Activated T-helper 2 cell treated with anti-CD3 and anti-CD28 coated beads, Interferon-gamma antibody, Interleukin-2, Interleukin-4, amounts not matched to agents 10 μg/mL and 5 μg/mL and 100 μg/mL, durations not matched to agents 14 hours and 24 hours and 36 hours (primary cell): Measurements from ENCODE around the gene CAMK2N1. TPM values are rescaled to one million over a fixed set of nuclear protein-coding genes. Genes with fewer than 3 reads are reported as not detected.
"Not testable (repeated sequence)": the region's sequence is repeated elsewhere in the genome, so short reads cannot be mapped to it uniquely, and the experiment has no call there.

Source experiments
- DNase-seq: peaks from one replicate; pipeline ENCODE4 v3.0.0; 2021; ENCODE audit warnings: low spot score
- H3K27ac Mint-ChIP-seq: one replicate; pipeline ENCODE4 v1.8.0; 2021; ENCODE audit warnings: mixed read lengths
- H3K27me3 Mint-ChIP-seq: one replicate; pipeline ENCODE4 v1.8.0; 2021; ENCODE audit warnings: low read depth, mixed read lengths
- H3K36me3 Mint-ChIP-seq: one replicate; pipeline ENCODE4 v1.8.0; 2021; ENCODE audit warnings: low read depth, mixed read lengths
- H3K4me1 Mint-ChIP-seq: one replicate; pipeline ENCODE4 v1.8.0; 2021; ENCODE audit warnings: low read depth, mixed read lengths
- H3K4me3 Mint-ChIP-seq: one replicate; pipeline ENCODE4 v1.8.0; 2021; ENCODE audit warnings: low read depth, mild to moderate bottlenecking, moderate library complexity, mixed read lengths
- H3K9me3 Mint-ChIP-seq: one replicate; pipeline ENCODE4 v1.8.0; 2021; ENCODE audit warnings: mixed read lengths
- intact Hi-C: fragments of 100-400 bp; cut with micrococcal nuclease; formaldehyde crosslinking; loops from one replicate; pipeline ENCODE4 v1.15.1; 2023
- total RNA-seq: library from RNA; stranded (reverse); gene quantifications from 2 replicates; pipeline ENCODE4 v1.2.3, GENCODE V29; 2022

Gene CAMK2N1
- total RNA-seq, 1 donor from 2014 or later = 2.2 TPM

GRCh38 chr1:20507564-20508410, 21.8 kb upstream of the CAMK2N1 start, which contains the start of gene MUL1:
Gene MUL1, minus strand, starts transcription at chr1:20508151. Its CDS starts 127 bp downstream, at chr1:20508024.
- Mint-ChIP-seq H3K4me1 (peaks cover 4% of the 10 kb centered on the region), H3K36me3 (no peaks in the 10 kb centered on the region), H3K9me3 (no peaks in the 10 kb centered on the region), H3K27me3 (peaks cover 3% of the 10 kb centered on the region), H3K4me3 (peak within 1 kb of the TSS; percentile 82), H3K27ac (peak within 1 kb of the TSS; percentile 80)
- peak; percentile 90 for DNase-seq
- intact Hi-C loops = loop anchor here (2.0 to 5.0 kb wide), 3 partner anchors 13 to 130 kb away; partner anchors contain the start of gene PINK1

GRCh38 chr1:20507248-20507563, 21.2 kb upstream of the CAMK2N1 start:
- peak overlapping the region; percentile 82 for H3K4me3 Mint-ChIP-seq
- intact Hi-C loops = loop anchor here (5.0 kb wide), 2 partner anchors 125 to 130 kb away; partner anchors contain the start of gene PINK1
- H3K4me1 Mint-ChIP-seq = peaks cover 4% of the 10 kb centered on the region
- no peaks in the 10 kb centered on the region for H3K9me3 Mint-ChIP-seq
- peak overlapping the region; percentile 80 for H3K27ac Mint-ChIP-seq
- no peak for DNase-seq
- H3K27me3 Mint-ChIP-seq = peaks cover 3% of the 10 kb centered on the region
- peaks cover 2% of the 10 kb centered on the region for H3K36me3 Mint-ChIP-seq

GRCh38 chr1:20505488-20505887, 19.5 kb upstream of the CAMK2N1 start:
- DNase-seq = no peak
- peak overlapping the region; percentile 33 for H3K4me3 Mint-ChIP-seq

GRCh38 chr1:20500716-20501115, 14.7 kb upstream of the CAMK2N1 start:
- Mint-ChIP-seq H3K27me3 (no peaks in the 10 kb centered on the region), H3K4me1 (peaks cover 10% of the 10 kb centered on the region), H3K9me3 (no peaks in the 10 kb centered on the region), H3K4me3 (no peak overlapping the region), H3K36me3 (peaks cover 24% of the 10 kb centered on the region), H3K27ac (no peak overlapping the region)
- intact Hi-C loops = no loop called here
- no peak for DNase-seq

More at GRCh38 chr1:20505488-20505887, 19.5 kb upstream of the CAMK2N1 start:
- peaks cover 10% of the 10 kb centered on the region for H3K36me3 Mint-ChIP-seq
- no peaks in the 10 kb centered on the region for H3K9me3 Mint-ChIP-seq
- peaks cover 4% of the 10 kb centered on the region for H3K4me1 Mint-ChIP-seq
- no peak overlapping the region for H3K27ac Mint-ChIP-seq
- intact Hi-C loops = loop anchor here (5.0 kb wide), 2 partner anchors 127 to 128 kb away; partner anchors contain the start of gene PINK1
- no peaks in the 10 kb centered on the region for H3K27me3 Mint-ChIP-seq

GRCh38 chr1:20499718-20500117, 13.7 kb upstream of the CAMK2N1 start:
- no peak for DNase-seq
- peaks cover 10% of the 10 kb centered on the region for H3K4me1 Mint-ChIP-seq
- no peak overlapping the region for H3K27ac Mint-ChIP-seq
- H3K4me3 Mint-ChIP-seq = no peak overlapping the region
- peaks cover 24% of the 10 kb centered on the region for H3K36me3 Mint-ChIP-seq
- H3K27me3 Mint-ChIP-seq = no peaks in the 10 kb centered on the region
- no peaks in the 10 kb centered on the region for H3K9me3 Mint-ChIP-seq
- intact Hi-C loops = no loop called here

- Mint-ChIP-seq H3K9me3 (no peaks in the 10 kb centered on the region), H3K27me3 (no peaks in the 10 kb centered on the region), H3K4me1 (peaks cover 7% of the 10 kb centered on the region), H3K36me3 (peaks cover 24% of the 10 kb centered on the region), H3K27ac (no peak overlapping the region), H3K4me3 (no peak overlapping the region)
- DNase-seq = no peak
- intact Hi-C loops = no loop called here
Measured at GRCh38 chr1:20499105-20499504, 13.1 kb upstream of the CAMK2N1 start.

- H3K27me3 Mint-ChIP-seq = peaks cover 1% of the 10 kb centered on the region
- no peak overlapping the region for H3K27ac Mint-ChIP-seq
- H3K4me1 Mint-ChIP-seq = peaks cover 7% of the 10 kb centered on the region
- H3K9me3 Mint-ChIP-seq = no peaks in the 10 kb centered on the region
- intact Hi-C loops = no loop called here
- no peak overlapping the region for H3K4me3 Mint-ChIP-seq
- no peak for DNase-seq
- peaks cover 24% of the 10 kb centered on the region for H3K36me3 Mint-ChIP-seq
Measured at GRCh38 chr1:20498116-20498515, 12.1 kb upstream of the CAMK2N1 start.

GRCh38 chr1:20497506-20497905, 11.5 kb upstream of the CAMK2N1 start:
- Mint-ChIP-seq H3K9me3 (no peaks in the 10 kb centered on the region), H3K4me3 (no peak overlapping the region), H3K27ac (no peak overlapping the region), H3K4me1 (peaks cover 7% of the 10 kb centered on the region), H3K27me3 (peaks cover 6% of the 10 kb centered on the region), H3K36me3 (peaks cover 24% of the 10 kb centered on the region)
- intact Hi-C loops = no loop called here
- DNase-seq = no peak

GRCh38 chr1:20496725-20497383, 10.8 kb upstream of the CAMK2N1 start:
- H3K4me1 Mint-ChIP-seq, H3K27ac Mint-ChIP-seq, intact Hi-C loops, H3K4me3 Mint-ChIP-seq, H3K9me3 Mint-ChIP-seq, DNase-seq: not testable (repeated sequence)
- Mint-ChIP-seq H3K36me3 (peaks cover 21% of the 10 kb centered on the region), H3K27me3 (peaks cover 11% of the 10 kb centered on the region)

GRCh38 chr1:20496241-20496661, 10.2 kb upstream of the CAMK2N1 start:
- intact Hi-C loops = no loop called here
- peaks cover 19% of the 10 kb centered on the region for H3K36me3 Mint-ChIP-seq
- H3K4me1 Mint-ChIP-seq = peaks cover 7% of the 10 kb centered on the region
- no peak for DNase-seq
- no peaks in the 10 kb centered on the region for H3K9me3 Mint-ChIP-seq
- peaks cover 11% of the 10 kb centered on the region for H3K27me3 Mint-ChIP-seq
- no peak overlapping the region for H3K27ac Mint-ChIP-seq
- H3K4me3 Mint-ChIP-seq = no peak overlapping the region

- Mint-ChIP-seq H3K9me3 (no peaks in the 10 kb centered on the region), H3K36me3 (peaks cover 16% of the 10 kb centered on the region), H3K4me1 (peaks cover 7% of the 10 kb centered on the region), H3K27me3 (peaks cover 11% of the 10 kb centered on the region), H3K27ac (no peak overlapping the region), H3K4me3 (no peak overlapping the region)
- no peak for DNase-seq
- intact Hi-C loops = loop anchor here (2.0 kb wide), 2 partner anchors 13 to 283 kb away; partner anchors contain the start of gene MUL1
Measured at GRCh38 chr1:20495661-20496060, 9.7 kb upstream of the CAMK2N1 start.

GRCh38 chr1:20494609-20495311, 8.8 kb upstream of the CAMK2N1 start:
- Mint-ChIP-seq H3K4me3 (no peak overlapping the region), H3K27me3 (peaks cover 14% of the 10 kb centered on the region), H3K4me1 (peaks cover 7% of the 10 kb centered on the region), H3K9me3 (no peaks in the 10 kb centered on the region), H3K27ac (no peak overlapping the region), H3K36me3 (peaks cover 7% of the 10 kb centered on the region)
- no peak for DNase-seq
- intact Hi-C loops = loop anchor here (2.0 kb wide), 2 partner anchors 14 to 282 kb away; partner anchors contain the start of gene MUL1
